Stimulated activated CD8-positive, alpha-beta memory T cell treated with anti-CD3 and anti-CD28 coated beads, Interleukin-12 subunit alpha, Interleukin-12 subunit beta, amount 100 ng/mL, for 4 hours (primary cell): ENCODE results near the gene C4orf50.

Experiments
- DNase-seq: peaks from one replicate; pipeline ENCODE4 v3.0.0-alpha.2; 2020; ENCODE audit warnings: low read depth

Gene C4orf50

DNA sequence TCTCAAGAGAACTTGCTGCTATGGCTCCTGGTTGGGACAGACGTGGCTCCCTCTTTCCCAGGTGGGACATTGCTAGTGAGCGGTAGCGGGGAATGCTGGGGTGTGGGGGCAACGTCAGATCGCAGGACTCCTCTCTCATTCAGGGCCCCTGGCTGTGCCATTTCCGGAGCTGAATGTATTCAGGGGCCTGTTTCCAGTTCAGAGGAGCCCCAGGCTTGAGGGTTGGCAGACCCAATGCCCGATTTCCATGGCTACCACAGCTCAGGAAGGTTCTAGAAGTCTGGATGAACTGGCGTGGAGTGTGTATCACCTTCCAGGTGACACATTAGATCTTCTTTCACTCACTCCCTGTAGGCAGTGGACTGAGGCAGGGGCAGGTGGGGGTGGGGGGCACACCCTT lies 99.2 kb downstream of the C4orf50 start:
- DNase-seq, result no peak

DNA sequence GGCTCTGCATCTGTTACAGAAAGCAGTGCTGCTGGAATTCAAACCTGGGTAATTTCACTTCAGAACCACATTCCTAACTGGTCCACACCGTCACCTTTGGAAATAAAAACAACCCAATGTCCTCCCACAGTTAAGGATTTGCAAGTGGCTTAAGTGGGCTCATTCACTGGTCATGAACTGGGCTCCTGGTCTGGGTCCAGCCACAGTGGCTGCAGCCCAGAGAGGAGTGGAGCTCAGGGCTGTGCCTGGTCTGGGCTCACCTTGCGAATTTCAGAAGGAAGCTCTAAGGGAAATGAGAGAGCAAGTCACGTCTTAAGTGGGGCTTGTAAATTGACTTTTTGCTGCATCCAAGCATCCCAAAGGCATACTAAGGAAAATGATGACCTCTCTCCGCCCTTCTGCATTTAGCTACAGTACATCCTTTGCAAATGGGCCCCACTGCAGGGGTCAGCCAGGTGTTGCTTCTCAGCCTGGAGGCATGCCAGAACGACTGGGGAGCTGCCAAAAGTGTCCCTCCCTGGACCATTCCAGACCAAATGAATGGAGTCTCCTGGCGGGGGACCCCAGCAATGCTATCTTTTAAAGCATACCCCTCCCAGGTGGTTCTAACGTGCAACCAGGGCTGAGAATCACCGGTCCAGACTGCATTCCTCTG lies 99.8 kb downstream of the C4orf50 start:
- DNase-seq, result no peak

DNA sequence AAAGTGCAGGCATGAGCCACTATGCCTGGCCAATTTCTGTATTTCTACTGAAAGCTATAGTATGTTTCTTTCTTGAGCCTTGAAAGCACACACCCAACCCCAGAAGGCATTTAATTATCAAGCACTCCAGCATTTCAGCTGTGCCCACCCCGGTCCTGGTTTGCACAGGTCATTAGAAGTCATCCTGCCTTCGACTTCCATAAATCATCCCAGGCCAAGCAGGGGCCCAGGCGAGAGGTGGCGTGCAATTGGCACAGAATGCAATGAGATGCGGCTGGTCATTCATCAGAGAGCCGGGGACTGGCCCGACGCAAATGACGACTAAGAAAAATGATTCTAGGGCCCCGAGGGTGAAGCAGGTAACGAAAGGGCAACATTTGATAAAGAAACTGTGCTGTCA lies 100.6 kb downstream of the C4orf50 start:
- no peak for DNase-seq

DNA sequence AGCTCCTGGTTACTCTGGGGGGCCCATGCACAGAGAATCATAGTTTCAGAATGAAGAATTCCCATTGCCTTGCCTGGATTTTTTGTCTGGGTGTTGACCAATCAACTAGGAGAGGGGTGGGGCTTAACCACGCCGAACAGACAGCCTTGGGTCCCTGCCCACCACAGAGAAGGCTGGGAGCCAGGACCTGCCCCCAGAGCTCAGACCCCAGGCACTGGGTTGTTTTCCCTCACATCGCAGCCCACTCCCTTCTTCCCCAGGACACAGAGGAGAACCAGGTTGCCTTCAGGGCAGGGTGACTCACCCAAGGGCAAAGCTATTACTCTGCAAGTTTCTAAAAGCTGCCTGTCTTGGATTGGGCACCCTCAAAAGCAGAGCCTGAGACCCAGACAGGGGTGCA lies 102.0 kb downstream of the C4orf50 start:
- no peak for DNase-seq

DNA sequence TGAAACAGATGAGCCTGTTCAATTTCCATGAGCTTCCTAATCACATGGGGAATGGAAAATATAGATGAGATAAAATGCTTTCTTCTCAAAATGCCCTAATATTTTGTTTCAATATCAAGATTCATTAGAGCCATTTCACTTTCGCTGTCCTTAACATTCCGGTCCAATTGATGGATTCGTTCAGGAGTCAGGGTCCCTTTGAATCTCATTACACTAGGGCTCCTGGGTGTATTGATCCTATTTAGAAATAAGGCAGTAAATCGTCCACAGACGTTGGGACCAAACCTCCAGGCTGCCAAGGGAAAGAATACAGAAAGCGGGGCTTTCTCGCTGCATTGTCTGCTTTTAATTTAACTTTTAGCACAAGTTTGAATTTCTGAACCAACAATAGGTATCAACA lies 104.8 kb downstream of the C4orf50 start:
- no peak for DNase-seq

DNA sequence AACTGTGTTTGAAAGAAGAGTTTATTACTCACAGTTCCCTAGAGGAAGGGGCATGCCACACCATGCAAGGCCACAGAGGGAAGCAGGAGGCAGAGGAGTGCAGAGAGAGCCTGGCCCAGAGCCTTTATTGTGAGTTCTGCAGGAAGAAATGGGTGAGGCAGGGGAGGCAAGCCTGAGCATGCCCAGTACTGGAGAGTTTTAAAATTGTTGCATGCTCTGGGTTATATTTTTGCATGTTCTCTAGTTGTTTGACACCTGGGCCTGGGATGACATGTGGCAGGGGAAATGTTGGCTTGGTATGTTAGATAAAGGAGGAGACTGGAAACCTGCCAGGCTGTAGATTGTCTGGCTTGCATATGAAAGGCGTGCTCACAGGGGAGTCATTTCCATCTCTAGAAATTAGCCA lies 105.6 kb downstream of the C4orf50 start:
- no peak for DNase-seq

DNA sequence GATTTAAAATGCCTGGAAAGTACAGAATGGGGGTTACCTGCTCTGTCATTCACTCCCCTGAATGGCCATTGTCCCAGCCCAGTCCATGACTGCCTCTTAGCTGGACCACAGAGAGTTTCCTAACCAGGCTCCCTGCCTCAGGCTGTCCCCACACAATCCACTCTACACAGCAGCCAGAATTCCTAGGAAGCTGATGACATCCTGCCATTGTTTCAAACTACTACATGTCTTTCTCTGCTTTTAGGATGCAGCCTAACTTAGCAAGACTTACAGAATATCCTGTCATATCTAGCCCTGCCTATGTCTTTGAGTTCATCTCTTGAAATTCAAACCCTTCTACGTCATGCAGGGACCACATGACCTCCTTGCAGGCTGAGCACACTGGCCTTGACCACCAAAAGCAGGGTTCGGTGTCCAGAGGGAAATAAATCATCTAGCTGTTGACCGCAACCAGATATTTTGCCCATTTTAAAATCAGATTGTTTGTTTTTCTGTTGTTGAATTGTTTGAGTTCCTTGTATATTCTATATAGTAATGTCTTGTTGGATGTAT lies 109.3 kb downstream of the C4orf50 start:
- DNase-seq, result no peak

DNA sequence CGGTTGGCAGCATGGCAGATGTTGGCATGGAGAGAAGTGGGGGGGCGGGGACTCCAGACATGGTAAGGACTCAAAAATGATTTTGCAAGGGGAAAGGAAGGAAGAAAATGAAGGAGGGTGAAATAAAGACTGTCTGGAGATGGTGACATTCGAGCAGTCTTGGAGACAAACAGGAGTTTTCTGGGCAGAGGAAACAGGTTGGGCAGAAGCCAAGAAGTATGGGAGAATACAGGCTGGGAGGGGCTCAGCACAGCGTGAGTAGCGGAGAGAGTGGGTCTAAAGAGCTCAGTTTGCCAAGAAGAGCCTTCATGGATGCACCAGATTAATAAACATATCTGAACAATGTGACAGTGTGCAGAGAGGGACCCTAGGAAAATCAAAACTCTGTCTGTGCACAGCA lies 112.0 kb downstream of the C4orf50 start:
- DNase-seq, result no peak

DNA sequence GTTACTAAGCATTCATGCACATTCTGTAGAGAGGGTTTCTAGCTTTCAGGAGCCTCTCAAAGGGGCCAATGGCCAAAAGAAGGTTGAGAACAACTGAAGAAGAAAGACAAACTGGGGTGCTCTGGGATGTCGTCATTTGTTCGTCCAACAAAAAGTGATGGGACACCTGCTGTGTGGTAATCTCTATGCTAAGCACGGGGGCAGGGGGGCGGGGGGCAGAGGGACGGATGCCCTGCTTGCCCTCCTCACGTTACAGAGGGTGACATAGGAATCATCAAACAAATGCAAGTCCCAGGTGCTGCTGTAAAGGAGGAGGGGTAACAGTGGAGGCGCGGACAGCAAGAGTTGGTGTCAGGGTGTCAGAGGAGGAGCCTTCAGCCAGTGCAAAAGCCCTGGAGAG lies 112.5 kb downstream of the C4orf50 start:
- no peak for DNase-seq

DNA sequence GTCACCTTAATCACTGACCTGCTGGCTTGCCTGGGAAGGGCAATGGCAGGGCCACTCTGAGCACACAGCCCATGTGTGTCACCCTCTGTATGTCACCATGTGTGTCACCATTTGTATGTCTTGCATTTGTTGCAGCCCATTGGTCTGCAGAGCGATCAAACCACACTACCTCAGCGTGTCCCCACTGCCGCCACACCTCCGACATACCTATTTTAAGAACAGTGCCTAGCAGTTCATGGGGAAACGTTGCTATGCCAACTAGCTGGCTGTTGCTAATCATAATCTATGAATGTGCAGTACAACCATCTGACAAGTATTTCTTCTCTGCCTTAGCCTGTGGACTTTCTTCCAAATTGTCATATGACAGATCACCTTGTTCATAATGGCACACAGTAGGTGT lies 117.4 kb downstream of the C4orf50 start:
- no peak for DNase-seq

DNA sequence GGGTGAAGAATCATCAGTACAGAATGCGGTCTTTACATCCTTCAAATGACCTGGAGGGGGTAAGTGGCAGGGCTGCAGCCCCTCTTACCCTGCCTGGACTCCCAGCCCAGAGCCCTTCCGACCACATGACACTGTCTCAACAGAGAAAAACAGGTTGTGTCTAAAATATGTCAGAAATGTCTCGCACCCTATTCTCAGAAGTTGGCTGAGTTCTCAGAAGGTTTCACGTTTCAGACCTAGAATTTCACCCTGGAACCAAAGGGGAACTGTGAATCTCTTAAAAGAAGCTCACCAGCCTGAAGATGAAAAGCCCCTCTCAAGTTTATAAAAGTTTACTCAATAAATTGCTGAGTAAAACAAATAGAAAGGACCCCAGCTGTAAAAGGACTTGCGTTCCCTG lies 118.3 kb downstream of the C4orf50 start:
- DNase-seq, result no peak

DNA sequence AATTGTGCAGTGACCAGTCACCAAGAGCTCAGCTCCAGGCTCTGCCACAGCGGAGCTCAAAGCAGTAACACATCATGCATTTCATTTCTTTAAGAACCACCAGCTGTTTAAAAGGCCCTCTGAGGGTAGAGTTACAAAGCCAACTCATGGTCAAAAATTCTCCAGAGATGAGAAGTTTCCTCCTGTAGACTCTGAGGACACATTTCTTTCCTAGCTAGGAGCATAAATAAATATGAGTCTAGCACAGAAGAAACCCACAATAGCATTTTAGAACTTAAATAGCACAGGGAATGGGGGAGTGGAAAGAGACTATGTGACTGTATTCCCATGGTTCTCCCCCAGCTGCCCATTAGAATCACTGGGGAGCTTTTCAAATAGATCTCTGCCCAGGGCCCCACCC lies 118.8 kb downstream of the C4orf50 start:
- no peak for DNase-seq

DNA sequence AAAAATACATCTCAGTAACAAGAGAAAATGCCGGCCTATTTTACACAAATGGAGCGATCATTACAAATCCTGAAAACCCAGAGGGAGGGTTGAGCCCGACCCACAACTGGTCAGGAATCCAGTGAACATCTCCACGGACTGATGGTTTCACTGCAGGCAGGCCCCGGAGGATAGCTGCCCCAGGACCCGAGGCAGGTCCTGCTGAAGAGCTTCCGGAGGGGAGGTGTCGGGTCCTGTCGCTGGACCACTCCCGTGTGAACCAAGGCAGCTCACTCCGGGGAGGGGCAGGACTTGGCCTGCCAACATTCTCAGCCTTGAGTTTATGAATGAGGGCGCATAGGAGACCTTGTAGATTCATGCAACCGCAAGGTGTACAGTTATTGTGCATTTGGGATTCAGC lies 120.6 kb downstream of the C4orf50 start:
- no peak for DNase-seq

DNA sequence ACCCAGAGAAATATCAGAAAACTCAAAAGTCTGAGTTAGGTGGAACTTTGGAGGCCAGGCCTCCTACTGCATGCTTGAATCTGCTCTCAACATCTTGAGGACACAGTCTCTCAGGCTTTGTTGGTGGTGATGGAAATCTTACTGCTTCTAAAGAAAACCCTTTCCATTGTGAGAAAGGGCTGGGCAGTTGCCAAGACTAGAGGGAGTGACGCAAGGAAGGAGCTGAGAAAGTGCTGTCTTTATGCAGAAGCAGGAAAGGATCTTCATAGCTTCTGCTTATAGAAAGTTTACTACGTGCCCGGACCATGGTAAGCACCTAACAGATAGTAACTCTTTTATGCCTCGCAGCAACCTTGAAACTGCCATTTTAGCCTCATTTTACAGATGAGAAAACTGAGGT lies 122.9 kb downstream of the C4orf50 start:
- DNase-seq, result no peak

DNA sequence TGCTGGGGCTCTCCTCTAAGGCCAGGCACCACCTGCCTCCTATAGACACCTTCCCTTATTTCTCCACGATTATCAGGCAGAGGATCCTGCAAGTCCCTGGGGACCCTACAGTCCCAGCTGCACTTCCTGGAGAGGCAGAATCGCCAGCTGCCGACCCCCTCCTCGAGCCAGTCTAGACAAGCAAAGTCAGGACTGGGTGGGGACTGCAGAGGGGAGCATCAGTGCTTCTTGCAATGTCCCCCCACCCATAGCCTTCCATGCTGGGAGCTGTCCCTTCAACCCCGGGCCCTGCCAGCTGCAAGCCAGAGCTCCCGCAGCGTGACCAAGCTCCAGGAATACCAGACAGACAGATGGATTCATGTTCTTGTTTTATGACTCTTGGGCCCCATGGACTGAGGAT lies 124.0 kb downstream of the C4orf50 start:
- no peak for DNase-seq

DNA sequence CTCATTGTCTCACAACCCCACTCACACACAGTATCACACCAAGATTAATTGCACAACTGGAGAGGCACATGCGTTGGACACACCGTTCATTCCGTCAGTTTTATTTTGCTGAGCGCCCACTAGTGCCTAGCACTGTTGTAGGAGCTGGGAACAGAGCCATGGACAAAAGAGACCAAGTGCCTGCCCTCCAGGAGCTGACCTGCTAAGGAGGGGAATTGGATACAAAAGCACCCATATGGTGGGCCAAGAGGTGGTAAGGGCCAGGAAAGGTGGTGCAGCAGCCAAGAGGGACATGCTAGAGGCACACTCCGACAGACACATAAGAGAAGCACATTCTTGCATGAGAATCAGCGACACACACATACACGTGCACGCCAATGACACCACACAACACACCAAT lies 124.6 kb downstream of the C4orf50 start:
- no peak for DNase-seq

DNA sequence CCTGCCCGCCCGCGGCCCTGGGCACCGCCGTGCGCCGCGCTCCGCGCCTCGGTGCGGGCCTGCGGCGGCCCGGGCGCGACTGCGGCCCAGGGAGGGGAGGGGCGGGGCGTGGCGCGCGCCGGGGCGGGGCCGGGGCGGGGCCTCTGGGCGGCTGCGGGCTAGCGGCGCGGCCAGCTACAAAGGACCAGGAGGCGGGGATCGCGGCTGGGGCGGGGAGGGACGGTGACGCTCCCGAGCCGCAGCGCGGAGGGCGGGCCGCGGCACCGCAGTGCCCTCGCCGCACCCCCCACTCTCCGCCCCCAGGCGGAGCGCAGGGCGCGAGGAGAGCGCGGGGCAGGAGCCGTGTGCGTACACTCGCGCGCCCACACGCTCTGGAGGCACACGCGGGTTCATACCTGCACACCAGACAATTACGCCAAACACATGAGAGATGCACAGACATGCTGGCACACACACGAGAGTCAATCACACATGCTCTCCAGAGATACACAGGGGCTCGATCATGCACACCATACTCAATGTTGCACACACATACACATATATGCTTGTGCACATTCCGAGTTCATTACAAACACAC lies 125.1 kb downstream of the C4orf50 start, which contains the start of gene CRMP1:
Gene CRMP1 (minus strand): TSS at position 83 of the 577 bp plus-strand sequence. CDS start 117 bp downstream, outside the sequence.
- DNase-seq, result no peak

DNA sequence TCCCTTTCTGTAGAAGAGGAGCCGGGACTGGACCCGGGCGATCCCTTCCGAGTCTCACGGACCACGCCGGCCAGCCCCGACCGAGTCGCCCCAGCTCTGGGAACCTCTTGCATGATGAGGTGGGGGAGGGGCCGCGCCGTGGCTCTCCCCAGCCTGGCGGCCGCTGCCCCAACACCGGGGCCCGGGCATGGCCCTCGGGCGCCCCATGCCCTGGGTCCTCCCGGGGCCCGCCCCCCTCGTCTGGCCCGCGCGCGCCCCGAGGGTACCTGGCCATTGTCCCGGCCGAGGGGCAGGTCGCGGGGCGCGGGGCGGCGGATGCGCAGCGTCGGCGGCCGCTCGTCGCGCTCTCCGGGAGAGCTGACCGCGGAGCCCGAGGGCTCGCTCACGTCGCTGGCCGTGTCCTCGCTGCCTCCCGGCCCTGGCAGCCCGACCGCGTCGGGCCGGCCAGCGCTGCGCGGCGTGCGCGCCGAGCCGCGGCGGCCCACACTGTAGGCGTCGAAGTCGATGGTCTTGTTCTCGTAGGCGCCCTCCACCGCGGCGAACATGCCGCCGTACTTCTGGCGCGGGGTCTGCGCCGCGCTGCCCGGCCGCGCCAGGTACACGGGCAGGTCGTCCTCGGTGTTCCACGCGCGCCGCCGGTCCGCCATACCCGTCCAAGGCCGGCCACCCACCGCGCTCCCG lies 125.8 kb downstream of the C4orf50 start:
- no peak for DNase-seq

DNA sequence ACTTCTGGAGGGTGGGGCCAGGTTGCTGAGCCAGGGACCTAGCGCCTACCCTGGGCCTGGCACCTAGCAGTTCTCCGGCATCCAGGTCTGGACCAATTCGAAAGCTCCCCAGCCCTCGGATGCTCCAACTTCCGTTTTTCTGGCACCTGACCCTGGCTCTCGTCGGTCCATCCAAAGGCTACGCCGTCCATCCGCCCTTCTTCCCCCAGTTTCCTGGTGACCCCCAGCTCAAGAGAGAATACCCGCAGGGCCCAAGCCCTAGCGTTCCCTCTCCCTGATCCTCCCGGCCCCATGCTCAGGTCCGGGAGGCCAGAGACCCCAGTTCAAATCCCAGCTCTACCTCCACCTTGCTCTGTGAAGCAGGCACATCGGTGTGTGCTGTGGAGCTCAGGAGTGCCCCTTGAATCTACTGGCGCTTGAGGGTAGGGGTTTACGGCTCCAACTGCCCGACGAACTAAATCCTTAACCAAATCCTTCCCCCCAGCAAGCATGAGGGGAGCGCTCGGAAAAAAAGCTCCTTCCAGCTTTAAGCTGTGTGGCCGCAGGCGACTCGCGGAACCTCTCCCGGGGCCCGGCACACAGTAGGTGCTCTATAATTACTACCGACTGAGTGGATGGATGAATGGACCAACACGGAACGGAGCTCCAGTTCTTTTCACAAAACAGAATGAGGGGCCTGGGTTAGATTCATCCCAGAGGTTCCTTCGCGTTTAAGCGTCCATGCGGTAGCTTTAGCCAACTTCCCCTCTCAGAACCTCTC lies 126.5 kb downstream of the C4orf50 start:
- no peak for DNase-seq

DNA sequence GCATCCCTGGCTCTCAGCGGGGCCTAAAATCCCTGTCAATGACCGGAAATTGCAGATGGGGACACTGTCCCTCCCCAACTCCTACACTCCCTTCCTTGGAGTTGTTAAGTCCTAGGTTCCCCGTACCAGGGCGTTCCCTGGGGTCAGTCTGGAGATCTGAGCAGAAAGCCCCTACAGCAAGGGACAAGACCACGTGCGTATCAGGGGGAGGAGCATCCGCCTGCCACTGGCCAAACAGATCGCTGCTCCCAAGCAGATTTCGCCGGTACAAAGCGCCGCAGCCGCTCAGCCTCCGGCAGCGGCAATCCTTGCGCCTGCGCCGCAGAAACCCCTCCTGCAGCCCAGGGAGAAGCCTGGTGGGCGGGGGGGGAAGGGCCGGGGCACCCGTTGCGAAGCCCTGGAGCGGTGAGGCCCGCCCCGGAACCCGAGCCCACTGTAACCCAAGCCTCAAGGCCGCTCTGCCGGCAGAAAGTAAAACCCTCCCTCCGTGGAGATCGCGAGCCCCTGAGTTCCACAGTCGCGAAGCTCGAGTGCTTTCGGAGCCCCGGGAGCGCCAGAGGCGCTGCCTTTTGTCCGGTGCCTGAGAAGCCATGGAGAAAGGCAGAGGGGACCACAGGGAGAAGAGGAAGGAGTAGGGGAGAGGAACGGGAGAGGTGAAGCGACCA lies 128.0 kb downstream of the C4orf50 start:
- DNase-seq, result no peak

DNA sequence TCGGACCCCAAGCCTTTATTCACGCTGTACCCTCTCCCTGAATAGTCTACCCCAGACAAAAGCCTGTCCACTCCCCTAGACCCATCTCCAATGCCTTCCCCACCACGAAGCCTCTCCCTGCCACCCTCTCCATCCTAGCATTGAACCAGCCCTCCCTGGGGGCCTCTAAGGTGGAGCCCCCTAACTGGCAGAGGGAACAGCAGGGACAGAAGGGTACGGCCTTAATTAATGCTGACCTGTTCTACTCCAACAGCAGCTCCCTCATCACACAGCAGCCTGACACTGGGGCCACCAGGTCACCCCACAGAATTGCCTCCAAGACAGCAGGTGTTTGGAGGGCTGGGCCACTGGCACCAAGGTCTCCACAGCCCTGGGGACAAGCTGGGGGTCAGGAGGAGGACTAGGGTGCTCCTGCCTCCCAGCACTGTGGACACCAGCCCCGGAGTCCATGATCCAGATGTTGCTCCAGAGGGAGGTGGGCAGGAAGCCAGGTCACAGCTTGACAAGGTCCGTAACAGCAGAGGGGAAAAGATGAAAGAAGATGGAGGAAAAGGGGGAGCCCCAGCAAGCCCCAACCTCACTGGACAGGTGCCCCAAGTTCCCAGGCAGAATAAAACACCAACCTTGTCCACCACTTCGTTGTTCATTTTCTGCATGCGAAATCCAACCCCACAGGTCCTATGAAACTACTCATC lies 129.1 kb downstream of the C4orf50 start:
- DNase-seq, result no peak
